Keratinocyte (primary cell): ENCODE results near the gene TRPM3.

Experiments used
- CTCF ChIP-seq, 3 experiments: IDR thresholded peaks in 1 of 3; conservative IDR thresholded peaks in 1 of 3; optimal IDR thresholded peaks in 1 of 3; 2 replicates in 2 of 3; 3 replicates in 1 of 3; pipeline versions ENCODE3 to v1.5.1; 2011; ENCODE audit warnings: low read length in 3 of 3, mild to moderate bottlenecking in 3 of 3, moderate library complexity in 2 of 3, control low read depth in 1 of 3, inconsistent platforms in 1 of 3; ENCODE audit not compliant: insufficient read depth in 2 of 3; ENCODE audit errors: extremely low read depth in 1 of 3
- EZH2 ChIP-seq: IDR thresholded peaks from one replicate; pipeline ENCODE4 v1.6.1; 2012; ENCODE audit warnings: inconsistent platforms, mild to moderate bottlenecking, low read length, moderate library complexity

DNA sequence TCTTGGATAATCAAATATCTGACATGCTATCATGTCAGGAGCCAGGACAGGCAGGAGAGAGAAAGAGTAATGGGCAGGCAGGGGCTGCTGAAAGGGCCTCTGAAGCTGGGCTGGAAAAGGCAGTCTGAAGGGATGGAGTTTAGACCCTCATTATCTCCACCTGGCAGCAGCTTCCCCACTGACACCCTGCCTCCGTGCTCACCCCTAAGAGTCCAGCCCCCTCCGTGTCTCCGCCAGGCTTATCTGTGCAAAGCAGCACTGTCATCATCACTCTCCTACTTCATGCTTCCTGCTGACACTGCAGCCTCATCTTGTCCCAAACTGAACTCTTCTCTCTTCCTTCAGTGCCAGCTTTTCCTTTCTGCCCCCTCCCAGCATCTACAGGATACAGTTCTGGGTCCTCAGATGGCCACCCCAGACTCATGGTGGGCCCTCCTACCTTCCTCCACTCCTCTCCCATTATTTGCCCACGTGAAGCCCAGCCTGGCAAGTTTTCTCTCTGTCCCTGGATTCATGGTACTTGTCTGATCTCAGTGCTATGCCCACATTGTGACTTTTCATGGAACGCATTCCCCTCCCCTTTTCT lies 636.1 kb downstream of the TRPM3 start:
- TF ChIP-seq CTCF (optimal IDR thresholded peaks at IDR 0.05 in 1 of 3, IDR thresholded peaks at IDR 0.05 in 1 of 3, conservative IDR thresholded peaks at IDR 0.05 in 1 of 3; ENCODE audit: extremely low read depth in 1 of 3, insufficient read depth in 2 of 3, low read length in 3 of 3) = no peak
- no peak for TF ChIP-seq EZH2
